ENCODE data around the gene GRM4. TPM values are rescaled to one million over a fixed set of nuclear protein-coding genes. Genes with fewer than 3 reads are reported as not detected.

Gene GRM4
- total RNA-seq, 4 donors from 2014 or later, result 0.19 TPM; not detected in 3

- TF ChIP-seq CTCF (IDR thresholded peaks at IDR 0.05) (no peak), POLR2A (IDR thresholded peaks at IDR 0.05) (no peak)
- H3K4me3 ChIP-seq (ENCODE audit: low read depth, poor library complexity, severe bottlenecking), result no peak overlapping the region
- intact Hi-C loops (cut with DNase I; ENCODE audit: low total_unique reads), result no loop called here
- 60 to 61% methylated on average over 8 of the region's 8 CpGs for WGBS, 2 donors
- no peak for DNase-seq (ENCODE audit: low spot score in 2 of 2)
These were observed 94.5 kb downstream of the GRM4 start for GRCh38 chr6:34051331-34051919.

GRCh38 chr6:34050691-34051090 lies 95.2 kb downstream of the GRM4 start:
- no peak for TF ChIP-seq CTCF (IDR thresholded peaks at IDR 0.05)
- H3K4me3 ChIP-seq (ENCODE audit: low read depth, poor library complexity, severe bottlenecking), result no peak overlapping the region
- intact Hi-C loops (cut with DNase I; ENCODE audit: low total_unique reads), result no loop called here
- WGBS, 2 donors, result 90% methylated on average over 5 of the region's 5 CpGs
- no peak for DNase-seq (ENCODE audit: low spot score in 2 of 2)

GRCh38 chr6:34049395-34050342 lies 96.2 kb downstream of the GRM4 start:
- intact Hi-C loops (cut with DNase I; ENCODE audit: low total_unique reads), result loop anchor here (5.0 kb wide), 1 partner anchor 1828 kb away; no protein-coding TSS in a partner anchor
- no peak overlapping the region for H3K4me3 ChIP-seq (ENCODE audit: low read depth, poor library complexity, severe bottlenecking)
- no peak for DNase-seq (ENCODE audit: low spot score in 2 of 2)
- 77 to 87% methylated on average over 15 of the region's 15 CpGs for WGBS, 2 donors
- TF ChIP-seq POLR2A (IDR thresholded peaks at IDR 0.05) (no peak), CTCF (IDR thresholded peaks at IDR 0.05) (no peak)

GRCh38 chr6:34047913-34048867 lies 97.7 kb downstream of the GRM4 start:
- DNase-seq (ENCODE audit: low spot score in 2 of 2), result no peak
- intact Hi-C loops (cut with DNase I; ENCODE audit: low total_unique reads), result loop anchor here (5.0 kb wide), 1 partner anchor 1829 kb away; no protein-coding TSS in a partner anchor
- H3K4me3 ChIP-seq (ENCODE audit: low read depth, poor library complexity, severe bottlenecking), result no peak overlapping the region
- 73 to 74% methylated on average over 15 of the region's 15 CpGs for WGBS, 2 donors
- no peak for TF ChIP-seq POLR2A (IDR thresholded peaks at IDR 0.05)
- no peak for TF ChIP-seq CTCF (IDR thresholded peaks at IDR 0.05)

GRCh38 chr6:34046617-34047016 lies 99.3 kb downstream of the GRM4 start:
- 71 to 81% methylated on average over 5 of the region's 5 CpGs for WGBS, 2 donors
- H3K4me3 ChIP-seq (ENCODE audit: low read depth, poor library complexity, severe bottlenecking), result no peak overlapping the region
- no peak for TF ChIP-seq CTCF (IDR thresholded peaks at IDR 0.05)
- no peak for TF ChIP-seq POLR2A (IDR thresholded peaks at IDR 0.05)
- intact Hi-C loops (cut with DNase I; ENCODE audit: low total_unique reads), result loop anchor here (5.0 kb wide), 1 partner anchor 1831 kb away; no protein-coding TSS in a partner anchor
- DNase-seq (ENCODE audit: low spot score in 2 of 2), result no peak
